GM12864 (cell line): ENCODE results near the gene LYPD4.

Source experiments
- DNase-seq: peaks from one replicate; pipeline ENCODE4 v3.0.0-alpha.2; 2011; ENCODE audit warnings: low read depth
- H3K4me3 ChIP-seq: 2 replicates; pipeline ENCODE4 v1.5.1; 2011; ENCODE audit warnings: mild to moderate bottlenecking, low read depth, low read length, control low read depth
- TF ChIP-seq, protein P1 (sequence below): IDR thresholded peaks from 2 replicates; pipeline ENCODE4 v1.5.1; 2011; ENCODE audit warnings: low read depth, mild to moderate bottlenecking, moderate library complexity, low read length, control low read depth, inconsistent platforms; ENCODE audit errors: missing control alignments

Gene LYPD4

DNA sequence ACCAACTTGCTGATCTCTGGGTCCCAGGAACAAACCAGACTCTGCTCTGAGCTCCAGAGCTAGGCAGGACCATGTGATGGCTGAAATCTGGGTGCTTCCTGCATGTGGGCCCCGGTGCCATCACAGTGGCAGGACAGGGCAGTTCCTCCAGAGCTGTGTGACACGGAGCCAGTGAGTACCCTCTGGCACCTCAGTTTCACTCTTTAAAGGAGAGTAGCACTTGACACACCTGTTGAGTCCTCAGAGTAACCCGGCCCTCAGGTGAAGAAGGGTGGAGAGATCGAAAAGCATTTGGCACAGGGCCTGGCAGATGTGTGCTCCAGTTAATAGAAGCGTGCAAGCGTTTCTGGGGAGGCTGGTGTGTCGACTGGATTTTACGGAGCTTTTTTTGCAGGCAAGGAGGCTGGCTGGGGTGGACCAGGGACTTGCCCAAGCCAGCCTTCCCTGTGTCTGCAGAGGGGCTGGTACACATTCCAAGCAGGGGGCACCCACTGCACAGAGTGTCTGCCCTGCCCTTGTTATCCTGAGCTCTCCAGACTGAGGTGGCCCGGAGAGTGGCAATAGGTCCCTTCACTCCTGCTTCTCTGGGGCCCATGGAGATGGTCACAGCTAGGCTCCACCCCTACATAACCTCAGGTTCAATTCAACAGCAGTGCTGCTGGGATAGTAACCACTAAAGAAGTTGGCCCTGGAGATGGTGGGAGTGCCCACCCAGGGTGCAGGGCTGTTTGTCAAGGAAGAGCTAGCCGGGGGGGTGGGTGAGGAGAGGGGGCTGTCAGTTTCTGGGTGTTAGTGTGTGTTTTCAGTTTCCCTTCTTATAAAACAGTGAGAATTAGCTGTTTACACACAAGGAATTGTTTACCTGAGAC lies 23.9 kb upstream of the LYPD4 start:
- no peak for DNase-seq

DNA sequence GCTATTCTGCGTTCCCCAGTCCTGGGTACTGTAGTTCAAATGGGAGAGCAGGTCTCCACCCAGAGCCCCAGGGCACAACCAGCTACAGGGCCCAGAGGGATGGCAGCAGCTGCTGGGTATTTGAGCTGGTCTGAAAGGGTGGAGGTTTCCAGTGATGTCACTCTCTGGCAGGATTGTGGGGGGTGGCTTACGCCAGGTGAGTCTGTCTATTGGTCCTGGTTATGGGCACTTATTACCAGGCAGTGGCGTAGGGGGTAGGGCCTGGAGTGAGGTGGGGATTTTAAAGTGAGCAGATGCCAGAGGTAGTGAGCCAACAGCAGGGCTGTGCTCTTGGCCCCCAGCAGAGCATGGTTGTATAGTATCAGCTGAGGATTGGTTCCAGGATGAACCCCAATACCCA lies 21.8 kb upstream of the LYPD4 start:
- TF ChIP-seq, protein P1, sequence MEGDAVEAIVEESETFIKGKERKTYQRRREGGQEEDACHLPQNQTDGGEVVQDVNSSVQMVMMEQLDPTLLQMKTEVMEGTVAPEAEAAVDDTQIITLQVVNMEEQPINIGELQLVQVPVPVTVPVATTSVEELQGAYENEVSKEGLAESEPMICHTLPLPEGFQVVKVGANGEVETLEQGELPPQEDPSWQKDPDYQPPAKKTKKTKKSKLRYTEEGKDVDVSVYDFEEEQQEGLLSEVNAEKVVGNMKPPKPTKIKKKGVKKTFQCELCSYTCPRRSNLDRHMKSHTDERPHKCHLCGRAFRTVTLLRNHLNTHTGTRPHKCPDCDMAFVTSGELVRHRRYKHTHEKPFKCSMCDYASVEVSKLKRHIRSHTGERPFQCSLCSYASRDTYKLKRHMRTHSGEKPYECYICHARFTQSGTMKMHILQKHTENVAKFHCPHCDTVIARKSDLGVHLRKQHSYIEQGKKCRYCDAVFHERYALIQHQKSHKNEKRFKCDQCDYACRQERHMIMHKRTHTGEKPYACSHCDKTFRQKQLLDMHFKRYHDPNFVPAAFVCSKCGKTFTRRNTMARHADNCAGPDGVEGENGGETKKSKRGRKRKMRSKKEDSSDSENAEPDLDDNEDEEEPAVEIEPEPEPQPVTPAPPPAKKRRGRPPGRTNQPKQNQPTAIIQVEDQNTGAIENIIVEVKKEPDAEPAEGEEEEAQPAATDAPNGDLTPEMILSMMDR: no peak
- DNase-seq: no peak
- H3K4me3 ChIP-seq: no peak overlapping the region; the same call in 1 of the 2 replicates

More for the DNA sequence above, 23.9 kb upstream of the LYPD4 start:
- TF ChIP-seq, protein P1: no peak
- H3K4me3 ChIP-seq: no peak overlapping the region

DNA sequence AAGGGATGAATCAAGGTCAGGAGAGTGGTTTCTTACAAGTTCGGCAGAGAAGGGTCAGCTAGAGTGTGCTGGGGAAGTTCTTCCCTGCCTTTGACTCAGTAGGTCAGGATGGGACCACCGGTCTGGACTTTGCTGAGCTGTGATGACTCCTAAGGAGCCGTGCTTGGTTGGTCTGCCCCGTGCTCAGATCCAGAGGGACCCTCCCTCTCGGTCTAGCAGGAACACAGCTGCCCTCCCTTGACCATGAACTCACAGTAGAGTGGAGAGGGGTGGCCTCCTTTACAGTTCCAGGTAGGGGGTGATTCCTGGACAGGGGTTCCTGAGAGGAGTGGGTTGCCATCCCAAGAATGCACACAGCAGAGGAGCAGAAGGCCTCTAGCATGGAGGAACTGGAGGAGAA lies 19.9 kb upstream of the LYPD4 start:
- peak overlapping the region; percentile 5 for H3K4me3 ChIP-seq
- no peak for DNase-seq
- TF ChIP-seq, protein P1: no peak

DNA sequence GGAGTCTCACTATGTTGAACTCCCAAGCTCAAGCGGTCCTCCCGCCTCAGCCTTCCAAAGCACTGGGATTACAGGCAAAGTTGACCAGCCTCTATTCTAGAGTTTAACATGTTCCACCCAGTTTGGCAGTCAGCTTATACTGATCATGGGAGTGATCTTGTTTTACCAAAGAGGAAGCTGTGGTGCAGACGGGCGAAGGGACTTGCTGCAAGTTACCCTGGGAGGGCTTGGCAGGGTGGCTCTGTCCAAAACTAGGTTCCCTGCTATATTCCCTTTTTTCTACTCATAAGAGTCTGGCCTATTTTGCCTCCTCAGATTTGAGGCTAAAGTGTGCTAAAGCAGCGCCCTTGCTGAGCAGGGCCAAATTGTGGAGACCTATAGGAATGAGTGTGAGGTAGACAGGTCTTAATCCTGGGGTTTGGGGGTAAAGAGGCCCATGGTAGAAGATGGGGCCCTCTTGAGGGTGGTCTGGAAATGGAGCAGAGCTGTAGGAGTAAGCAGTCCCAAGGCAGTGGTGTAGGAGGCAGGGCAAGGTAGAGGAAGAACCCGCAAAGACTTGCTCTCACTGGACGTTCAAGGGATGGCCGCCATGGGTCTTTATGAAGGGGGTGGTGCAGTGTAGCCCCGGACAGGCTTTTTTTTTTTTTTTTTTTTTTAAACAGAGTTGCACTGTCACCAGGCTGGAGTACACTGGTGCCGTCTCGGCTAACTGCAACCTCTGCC lies 18.9 kb upstream of the LYPD4 start:
- H3K4me3 ChIP-seq: peak overlapping the region; percentile 68
- TF ChIP-seq, protein P1: no peak
- no peak for DNase-seq

DNA sequence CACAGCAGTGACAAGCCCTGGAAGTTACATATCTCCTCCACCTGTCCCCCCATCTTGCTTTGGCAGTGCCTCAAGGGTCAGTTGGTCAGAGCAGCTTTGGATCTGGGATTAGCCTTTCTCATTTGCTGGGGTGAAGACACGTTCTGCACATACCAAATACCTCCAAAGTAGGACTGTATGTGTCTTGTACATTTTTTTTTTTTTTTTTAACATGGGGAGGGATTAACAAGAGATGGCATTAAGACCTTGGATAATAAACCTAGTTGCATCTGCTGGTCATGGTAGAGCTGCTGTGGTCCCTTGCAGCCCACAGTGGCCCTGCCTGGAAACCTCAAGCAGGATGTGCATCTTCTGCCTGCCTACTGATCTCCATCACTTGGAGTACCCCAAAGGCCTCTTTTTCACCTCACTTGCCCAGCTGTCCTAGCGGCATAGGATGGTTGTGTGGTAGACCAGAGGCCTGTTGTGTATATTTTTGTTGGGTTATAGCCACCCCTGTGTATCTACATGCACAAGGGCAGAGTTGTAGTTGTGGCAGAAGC lies 18.0 kb upstream of the LYPD4 start:
- TF ChIP-seq, protein P1: no peak
- no peak for DNase-seq
- H3K4me3 ChIP-seq: peak overlapping the region; percentile 68

DNA sequence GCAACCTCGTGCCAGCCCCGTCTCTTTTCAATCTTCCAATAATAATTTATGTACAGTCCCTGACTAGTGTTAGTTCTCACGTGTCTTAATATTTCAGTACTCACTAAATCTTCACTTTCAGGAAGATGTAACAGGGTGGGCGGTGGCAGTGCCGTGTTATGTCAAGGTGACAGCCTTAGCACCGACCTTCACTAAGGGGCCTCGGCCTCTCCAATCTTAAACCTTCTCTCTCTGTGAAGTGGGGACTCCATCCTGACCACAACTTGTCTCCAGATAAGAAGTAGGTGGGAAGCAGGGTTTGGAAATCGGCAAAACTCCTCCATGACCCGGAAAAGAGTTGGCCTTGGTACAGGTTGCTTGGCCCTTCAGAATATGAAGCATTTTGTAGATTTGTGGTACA lies 17.4 kb upstream of the LYPD4 start:
- DNase-seq: no peak
- TF ChIP-seq, protein P1: no peak
- H3K4me3 ChIP-seq: peak overlapping the region; percentile 68
